DMS153 treated with DMSO at 0.1 percent for 48 hours (cell line): ENCODE measurements around the gene ADI1.
"Not testable (repeated sequence)": the region's sequence is repeated elsewhere in the genome, so short reads cannot be mapped to it uniquely, and the experiment has no call there.

ENCODE experiments used
- DNase-seq: peaks from one replicate; lab custom pipeline; 2025; ENCODE audit not compliant: unreplicated experiment; lab: John Stamatoyannopoulos, UW

ADI1 gene

DNA sequence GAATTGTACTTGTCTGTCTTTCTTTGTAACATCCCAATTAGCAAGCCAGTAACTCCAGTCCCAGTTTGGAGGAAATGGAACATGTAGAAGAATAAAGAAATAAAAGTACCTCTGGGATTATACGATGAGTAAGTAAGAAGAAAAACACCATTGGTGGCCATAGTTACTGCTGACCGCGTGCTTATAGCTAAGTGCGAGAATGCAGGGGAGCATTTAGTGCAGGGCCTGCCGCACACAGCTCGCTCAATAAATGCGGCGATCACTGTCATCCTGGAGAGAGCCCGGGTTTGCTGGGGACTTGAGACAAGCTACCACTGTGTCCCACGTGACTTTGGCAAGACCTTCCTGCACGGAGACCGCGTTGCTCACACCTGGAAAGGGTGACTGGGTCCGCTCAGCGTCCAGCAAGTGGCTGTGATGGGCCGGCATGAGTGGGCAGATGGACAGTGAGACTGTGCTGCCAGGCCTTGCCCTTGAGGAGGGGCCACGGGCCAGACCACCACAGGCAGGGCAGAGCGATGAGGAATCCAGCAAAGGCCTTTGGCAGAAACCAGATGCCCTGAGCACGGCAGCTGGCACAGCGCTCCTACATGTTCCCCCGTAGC, 54.8 kb downstream of the ADI1 start:
- no peak for DNase-seq

DNA sequence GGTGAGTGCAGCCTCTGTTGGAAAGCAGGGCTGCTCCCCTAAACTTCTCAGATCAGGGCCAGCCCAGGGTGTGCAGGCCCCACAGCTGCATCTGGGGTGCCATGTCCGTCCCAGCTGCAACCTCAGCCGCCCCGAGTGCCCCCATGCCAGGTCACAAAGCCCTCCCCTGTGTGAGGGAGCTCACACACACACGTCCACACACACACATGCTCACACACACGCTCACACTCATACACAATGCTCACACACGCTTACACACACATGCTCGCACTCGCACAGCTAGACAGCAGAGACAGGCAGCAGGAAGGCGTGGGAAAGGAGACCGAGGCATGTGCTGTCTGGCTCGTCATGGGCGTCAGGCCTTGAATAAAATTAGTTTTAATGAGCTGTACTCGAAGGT, 55.4 kb downstream of the ADI1 start:
- no peak for DNase-seq

DNA sequence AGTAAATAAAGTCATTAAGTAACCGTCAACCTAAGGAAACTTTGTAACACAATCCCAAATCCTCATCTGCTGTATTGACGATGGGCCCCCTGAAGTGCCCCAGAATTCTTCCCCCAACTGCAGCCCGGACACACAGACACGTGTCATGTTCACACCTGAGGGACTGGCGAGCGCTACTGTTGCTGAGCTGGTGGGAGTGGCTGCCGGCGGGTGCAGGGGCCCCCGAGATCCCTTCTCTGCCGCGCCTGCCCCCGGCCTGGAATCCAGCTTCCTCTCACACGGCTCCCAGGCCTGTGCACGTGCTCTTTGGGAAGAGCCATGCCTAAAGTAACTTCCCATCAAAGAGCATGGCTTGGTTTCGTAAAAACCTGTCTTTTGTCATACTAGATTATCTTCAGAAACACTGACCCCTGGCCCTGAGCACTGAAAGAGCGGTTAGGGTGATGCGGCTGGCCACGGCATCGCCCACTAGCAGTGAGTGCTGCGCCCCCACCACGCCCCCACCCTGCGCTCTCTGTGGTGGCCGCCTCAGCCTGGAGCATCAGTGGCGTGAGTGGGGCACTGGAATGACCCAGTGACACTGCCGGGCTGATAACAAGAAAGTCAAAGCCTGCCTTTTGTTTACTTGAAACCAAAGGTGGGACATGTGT, 56.0 kb downstream of the ADI1 start:
- no peak for DNase-seq

DNA sequence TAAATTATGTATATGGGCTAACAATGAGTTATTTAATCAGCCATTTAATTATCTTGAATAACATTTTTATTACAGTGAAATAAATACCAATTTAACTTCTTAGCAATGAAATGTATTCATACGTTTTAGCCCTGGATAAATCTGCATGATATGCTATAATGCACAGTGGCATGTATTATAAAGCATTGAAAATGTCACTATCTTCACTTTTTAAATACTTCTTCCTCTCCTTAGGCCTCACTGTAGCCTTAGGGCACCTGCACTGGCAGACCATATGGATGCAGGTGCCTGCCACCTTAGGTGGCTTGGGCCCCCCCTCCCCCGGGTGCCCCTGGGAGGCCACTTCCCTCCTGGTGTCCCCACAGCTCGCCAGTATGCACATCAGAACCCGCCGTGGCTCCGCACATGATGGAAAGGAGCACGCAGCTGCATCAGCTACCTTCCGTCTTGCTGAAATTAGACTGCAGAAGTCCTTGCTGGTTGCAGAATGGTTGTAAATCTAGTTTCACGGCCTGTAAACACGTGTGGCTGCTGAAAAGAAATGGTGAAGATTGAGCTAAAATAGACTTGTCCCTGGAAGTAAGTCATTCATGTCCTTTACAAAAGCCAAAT, 56.7 kb downstream of the ADI1 start:
- DNase-seq, result no peak

DNA sequence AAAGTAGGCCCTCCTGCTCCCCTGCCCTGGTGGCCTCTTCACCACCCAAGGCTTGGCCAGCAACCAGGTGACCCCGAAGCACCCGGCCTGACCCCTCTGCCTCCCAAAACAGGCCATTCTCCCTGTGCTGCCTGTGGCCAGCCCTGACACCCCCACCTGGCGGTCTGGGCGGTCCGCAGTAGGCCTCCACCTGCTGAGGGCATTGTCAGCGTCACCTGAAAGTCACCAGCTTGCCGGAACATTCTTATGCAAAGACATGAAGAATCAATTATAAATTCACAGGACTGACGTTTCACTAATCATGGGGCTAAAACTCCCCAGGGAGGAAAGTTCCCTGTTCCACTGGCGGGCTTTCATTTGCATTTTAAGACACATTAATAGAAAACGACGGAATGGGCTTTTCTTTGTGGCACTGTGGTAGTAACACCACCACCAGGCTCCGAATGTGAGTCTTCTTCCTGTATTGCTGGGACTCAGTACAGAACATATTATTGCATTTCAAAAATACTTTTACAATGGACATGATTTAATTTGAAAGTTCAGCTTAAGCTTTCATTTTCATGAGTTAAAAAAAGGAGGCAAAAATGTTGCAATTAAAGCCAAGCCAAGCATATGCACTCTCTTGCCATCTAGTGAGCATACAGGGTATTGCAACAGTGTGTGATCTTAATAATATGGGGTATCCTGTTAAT, 57.4 kb downstream of the ADI1 start:
- DNase-seq, result peak; percentile 21

DNA sequence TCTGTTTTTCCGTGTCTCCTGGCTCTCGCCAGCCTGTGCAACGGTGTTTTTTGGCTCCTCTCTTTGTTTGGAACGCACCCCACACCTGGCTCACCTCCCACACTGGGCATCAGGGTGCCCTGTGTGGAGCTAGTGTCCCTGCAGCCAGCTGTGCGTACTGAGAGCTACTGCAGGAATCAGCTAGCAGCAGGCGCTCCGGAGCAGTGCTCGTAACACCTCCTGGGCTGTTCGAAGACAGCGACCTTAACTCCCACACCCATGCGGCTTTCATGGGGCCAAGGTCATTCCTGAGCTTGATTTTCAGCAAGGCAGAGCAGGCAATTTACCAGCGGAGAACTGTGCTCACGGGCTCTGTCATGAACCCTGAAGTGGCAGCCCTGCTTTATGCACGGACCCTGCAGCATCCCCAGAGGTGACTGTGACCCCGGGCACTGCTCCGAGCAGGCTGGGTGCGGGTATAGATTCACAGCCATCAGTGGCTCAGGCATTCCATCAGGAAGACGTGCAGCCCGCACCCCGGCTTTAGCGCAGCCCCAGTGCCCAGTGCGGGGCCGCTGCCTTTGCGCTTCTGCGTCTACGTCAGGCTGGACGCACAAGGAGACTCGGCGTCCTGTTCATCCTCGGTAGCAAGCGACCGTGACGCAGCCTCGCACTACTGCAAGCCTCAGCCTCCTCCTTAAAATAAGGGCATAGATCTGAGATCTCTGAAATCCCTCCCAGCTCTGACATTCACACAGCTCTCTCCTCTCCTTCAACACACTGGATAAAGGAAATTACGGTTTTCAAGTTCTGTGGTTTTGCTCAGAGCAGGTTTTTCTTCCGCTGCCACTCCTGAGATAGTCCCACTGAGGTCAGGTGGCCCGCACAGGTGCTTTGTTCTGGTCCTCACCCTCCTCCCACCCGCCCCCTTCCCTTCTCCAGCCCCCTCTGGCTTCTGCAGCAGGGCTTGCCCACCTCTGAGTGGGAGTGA, 58.2 kb downstream of the ADI1 start:
- no peak for DNase-seq

DNA sequence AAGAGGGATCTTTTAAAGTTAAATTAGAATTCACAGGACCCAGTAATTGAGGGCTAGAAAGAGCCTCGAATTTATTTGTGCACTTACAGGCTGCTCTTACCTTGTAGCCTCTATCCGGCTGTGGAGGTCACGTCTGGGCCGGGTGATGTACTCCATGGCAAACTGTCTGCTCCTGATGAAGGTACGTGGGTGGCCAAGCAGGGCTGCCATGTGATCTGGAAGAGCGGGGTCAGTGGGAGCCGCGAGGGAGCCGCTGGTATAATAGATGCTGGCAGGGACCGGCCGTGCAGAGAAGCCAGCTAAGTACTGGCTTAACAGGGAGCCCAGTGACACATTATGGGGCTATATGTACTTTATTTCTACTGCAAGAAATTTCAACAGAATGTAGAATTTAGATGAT, 59.2 kb downstream of the ADI1 start:
- DNase-seq, result no peak

DNA sequence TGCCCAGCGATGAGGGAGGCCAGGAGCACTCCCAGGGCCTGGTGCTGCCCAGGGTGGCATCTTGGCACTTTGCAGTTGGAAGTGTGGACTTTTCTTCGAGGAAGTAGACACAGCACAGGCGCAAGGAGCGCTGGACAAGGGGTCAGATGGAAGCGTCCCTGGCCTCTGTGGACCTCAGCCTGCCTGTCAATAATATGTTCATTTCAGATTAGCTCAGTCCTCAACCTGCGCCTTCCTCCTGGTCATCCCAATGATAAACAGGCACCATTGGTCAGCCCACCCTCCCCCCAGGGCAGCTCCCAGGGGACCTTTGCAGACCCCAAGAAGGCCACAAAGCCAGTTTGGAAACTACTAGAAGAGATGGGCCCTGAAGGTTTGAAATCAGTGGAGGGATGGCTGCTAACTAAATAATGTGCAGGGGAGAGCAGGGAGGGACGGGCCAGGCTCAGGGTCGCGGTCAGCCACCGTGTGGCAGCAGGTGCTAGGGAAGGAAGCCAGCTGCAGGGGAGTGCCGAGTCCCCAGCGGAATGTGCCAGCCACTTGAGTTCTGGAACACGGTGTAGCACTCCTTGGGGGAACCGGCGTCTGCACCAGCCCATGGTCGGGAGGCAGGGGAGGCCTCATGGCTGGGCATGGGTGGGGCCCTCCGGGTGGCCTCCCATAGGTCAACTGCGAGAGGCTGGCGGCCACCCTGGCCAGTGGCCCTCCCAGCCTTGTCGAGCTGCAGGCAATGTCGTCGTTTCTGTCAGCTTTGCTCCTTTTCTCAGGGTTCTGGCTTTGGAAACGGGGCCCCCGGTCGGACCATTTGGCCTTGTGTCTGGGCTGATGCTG, 59.9 kb downstream of the ADI1 start:
- no peak for DNase-seq

DNA sequence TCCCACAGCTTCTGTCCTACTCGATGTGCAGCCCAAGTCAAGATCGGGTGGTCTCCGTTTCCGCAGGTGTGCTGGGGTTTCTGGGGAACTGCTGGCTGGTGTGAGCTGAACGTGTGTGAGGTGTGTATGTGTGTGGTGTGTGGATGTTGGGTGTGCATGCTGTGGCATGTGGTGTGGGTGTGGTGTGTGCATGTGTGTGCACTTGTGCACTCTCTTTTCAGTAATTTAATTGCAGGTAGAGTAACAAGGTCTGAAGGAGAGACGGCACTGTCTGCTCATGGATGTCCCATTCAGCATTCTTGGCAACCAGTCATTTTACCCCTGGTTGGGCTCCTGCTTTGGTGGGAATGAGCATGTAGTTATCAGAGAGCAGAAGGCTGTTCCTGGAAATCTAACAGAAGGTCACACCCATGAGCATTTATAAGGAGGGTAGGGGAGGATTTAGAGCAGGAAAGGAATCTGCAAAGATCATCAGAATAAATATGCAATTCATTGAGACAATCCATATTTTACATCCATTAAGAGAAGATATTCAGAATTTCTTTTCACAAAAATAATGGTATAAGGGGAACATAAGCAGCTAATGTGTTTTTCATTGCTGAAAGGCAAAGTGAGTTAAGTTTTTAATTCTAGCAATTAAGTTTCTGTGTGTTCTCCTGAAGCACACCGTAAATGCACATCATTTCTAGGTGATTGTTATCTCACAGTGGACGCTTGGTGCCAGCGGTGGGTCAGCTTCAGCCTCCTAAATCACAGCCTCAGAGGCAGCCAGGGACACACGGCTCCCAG, 60.7 kb downstream of the ADI1 start:
- DNase-seq, result no peak

DNA sequence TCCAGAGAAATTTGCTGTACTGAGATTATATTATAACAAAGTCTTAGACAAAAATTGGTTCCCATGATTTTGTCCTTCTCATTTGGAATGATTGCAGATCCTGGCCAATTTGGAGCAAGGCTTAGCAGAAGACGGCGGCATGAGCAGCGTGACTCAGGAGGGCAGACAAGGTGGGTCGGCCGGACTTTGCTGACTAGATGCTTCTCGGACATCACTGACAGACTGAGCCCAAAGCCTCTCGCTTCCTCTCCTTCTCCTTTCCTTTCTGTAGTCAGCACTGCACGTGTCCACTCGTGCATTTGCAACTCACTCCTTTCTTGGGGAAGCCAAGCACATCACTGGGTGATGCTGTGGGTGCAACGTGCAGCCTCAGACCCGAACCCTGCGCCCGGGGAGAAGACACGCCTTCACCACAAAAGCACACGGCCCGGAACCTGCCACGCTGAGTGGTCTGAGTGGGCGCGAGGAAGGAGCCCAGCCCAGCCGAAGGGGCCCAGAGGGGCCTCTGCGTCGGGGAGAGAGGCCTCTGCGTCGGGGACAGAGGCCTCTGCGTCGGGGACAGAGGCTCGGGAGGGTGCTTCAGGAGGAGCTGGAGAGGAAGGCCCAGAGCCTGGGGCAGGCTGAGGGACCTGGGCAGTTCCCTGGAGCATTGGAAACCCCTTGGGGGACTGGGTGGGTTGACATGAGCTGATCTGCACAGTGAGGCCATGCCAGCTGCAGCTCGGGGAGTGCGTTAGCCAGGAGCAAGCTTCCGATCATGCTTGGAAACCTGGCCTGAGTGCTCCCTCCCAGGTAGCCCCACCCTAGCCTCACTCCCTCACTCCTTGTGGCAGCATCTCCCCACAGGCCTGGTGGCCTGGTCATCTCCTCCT, 61.6 kb downstream of the ADI1 start:
- DNase-seq, result no peak

DNA sequence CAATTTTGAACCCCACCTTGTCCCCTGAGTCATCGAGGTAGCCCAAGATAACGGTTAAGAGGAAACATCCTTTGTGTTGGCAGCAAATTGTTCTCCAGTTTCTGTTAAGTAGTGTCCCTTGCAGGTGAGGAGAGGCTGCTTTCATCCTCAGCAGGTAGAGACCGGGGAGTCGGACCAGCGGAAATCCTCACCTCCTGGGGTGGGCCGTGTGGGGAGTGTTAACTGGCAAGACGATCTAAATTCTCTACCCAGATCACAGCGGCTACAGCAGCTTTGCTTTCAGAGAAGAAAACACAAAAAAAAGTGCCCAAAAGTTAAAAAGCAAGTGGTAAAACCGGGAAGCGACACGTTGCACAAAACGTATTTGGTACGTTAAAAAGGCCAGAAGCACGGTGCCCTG, 63.2 kb downstream of the ADI1 start:
- DNase-seq, result no peak

DNA sequence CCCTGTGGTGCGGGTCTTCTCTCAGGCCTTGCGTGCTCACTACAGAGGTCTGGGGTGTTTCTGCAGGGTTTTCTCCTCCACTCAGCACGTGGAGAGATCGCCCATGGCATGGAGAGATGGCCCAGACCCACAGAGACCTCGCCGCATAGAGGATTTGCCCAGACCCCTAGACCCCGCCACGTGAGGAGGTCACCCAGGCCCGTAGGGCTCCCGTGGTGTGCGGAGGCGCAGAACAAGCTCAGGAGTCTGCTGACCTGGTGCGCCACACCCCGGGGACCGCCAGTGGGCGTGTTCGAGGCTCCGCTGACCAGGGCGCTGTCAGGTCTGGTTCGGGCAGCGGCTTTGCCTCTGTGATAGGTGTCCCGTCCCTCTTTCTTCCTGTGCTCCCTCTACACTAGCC, 64.5 kb downstream of the ADI1 start:
- no peak for DNase-seq

DNA sequence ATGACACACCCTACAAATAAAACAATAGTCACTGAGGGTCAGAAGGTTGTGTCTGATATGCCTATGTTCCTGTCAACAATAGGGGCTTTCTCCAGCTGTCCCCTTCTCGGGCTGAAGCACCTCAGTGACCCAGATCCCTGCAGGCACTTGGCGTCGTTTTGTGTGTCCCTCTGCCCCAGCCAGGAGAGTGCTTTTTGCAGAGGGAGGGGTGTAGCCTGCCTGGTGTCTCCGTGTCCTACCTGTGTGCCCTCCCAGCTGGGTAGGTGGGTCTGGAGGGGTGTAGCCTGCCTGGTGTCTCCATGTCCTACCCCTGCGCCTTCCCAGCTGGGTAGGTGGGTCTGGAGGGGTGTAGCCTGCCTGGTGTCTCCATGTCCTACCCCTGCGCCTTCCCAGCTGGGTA, 65.3 kb downstream of the ADI1 start:
- not testable (repeated sequence) for DNase-seq

DNA sequence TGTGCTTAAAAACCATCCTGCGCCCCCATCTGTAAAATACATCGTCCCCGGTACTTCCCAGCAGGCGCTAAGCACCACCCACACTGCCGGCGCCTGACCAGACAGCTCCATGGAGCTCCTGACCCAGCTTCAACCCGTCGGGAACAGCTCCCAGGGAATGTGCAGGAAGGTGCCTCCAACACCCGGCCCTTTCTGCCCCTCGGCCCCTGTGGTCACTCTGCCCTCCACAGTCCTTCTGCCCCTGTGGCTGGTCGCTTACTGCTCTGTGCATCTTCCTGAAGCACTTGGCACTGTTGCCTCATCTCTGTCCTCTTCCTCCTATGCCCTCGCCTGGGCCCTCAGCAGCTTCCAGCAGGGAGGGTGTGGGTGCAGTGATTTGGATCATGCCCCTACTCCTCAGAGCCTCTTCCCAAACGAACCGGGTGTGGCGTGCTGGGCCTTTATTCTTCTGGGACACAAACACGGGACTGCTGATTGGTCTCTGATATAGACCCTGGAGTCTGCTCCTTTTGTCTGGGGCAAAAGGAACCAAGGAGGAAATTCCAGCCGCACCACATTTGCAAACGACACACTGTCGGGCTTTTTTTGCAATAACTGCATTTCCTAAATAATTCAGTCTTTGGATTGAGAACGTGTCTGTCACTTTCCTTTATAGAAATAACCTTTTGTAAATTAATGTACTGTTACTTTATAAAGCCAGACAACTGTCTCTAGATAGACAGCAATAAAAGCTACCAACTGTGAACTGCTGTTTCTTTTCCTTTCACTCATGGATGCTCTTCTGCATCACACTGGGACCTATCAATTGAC, 65.9 kb downstream of the ADI1 start:
- no peak for DNase-seq

DNA sequence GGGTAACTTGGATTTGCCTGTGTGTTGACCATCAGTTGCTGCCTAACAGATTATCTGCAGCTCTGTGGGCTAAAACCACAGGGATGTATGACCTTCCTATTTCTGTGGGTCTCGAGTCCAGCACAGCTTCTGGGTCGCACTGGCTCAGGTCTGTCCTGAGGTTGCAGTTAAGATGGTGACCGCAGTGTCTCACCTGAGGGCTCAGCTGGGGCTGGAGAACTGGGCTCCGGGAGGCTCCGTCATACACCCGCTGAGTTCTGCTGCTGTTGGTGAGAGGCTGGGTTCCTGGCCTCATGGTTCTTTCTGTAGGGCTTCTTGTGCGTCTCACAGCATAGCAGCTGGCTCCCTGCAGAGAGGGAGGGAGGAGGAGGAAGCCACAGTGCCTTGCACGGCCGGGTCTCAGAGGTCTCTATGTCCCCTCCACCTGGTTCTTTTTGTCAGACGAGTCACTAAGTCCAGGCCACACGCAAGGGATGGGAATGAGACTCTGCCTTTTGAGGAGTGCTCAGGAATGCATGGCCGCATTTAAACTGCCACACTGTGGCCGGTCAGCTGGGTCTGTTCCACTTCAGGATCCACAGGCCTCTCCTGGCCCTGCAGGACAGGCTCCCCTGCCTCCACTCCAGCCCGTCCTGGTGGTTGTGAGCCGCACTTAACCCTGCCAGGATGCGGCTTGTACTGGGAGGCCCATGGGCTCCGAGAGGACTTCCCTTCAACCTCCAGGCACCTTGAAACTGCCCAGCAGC, 67.2 kb downstream of the ADI1 start:
- DNase-seq, result no peak

DNA sequence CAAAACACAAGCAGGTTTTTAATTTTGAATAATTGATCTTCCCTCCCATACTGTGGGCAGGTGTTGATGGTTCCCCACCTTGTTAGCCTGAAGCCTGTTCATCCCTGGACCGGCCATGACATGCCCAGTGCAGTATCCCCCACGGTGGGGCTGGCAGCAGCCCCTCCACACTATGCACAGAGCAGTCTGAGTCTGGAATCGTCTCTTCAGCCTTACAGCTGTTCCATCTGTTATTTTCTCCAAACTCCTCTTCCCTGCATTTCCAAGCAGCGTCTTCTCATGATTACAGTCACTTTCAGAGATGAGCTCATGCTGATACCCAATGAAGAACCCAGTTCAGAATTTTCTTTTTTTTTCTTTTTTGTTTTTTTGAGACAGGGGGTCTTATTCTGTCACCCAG, 68.2 kb downstream of the ADI1 start:
- DNase-seq, result no peak
